Vagina (tissue), 2 donors: ENCODE data around the gene GALR2. TPM values are rescaled to one million over a fixed set of nuclear protein-coding genes. Genes with fewer than 3 reads are reported as not detected.

Experiments
- DNase-seq, 2 donors: peaks; one replicate each; pipeline ENCODE4 v3.0.0-alpha.2; 2017; ENCODE audit errors: extremely low spot score in 2 of 2
- H3K27ac ChIP-seq: fragments of 200-600 bp; sonication (generic); one replicate; pipeline ENCODE4 v1.5.1; 2019
- H3K27me3 ChIP-seq: fragments of 200-600 bp; sonication (generic); one replicate; pipeline ENCODE4 v1.5.1; 2019
- H3K36me3 ChIP-seq, 2 donors: fragments of 200-600 bp; sonication (generic); one replicate each; pipeline ENCODE4 v1.5.1; 2017 to 2019
- H3K4me1 ChIP-seq: fragments of 200-600 bp; sonication (generic); one replicate; pipeline ENCODE4 v1.5.1; 2019
- H3K4me3 ChIP-seq, 2 donors: fragments of 200-600 bp; sonication (generic); 1 replicate in 1 of 2; 2 replicates in 1 of 2; pipeline ENCODE4 v1.5.1; 2016 to 2019
- H3K9me3 ChIP-seq: fragments of 200-600 bp; sonication (generic); one replicate; pipeline ENCODE4 v1.5.1; 2019
- CTCF ChIP-seq, 3 experiments: fragments of 450-650 bp in 2 of 3; fragments of 200-600 bp in 1 of 3; sonication (generic) in 1 of 3; IDR thresholded peaks; one replicate each; pipeline ENCODE4 v1.5.1; 2017 to 2019; ENCODE audit warnings: antibody characterized with exemption in 3 of 3, mild to moderate bottlenecking in 2 of 3, moderate library complexity in 2 of 3
- POLR2A ChIP-seq, 2 donors: fragments of 450-650 bp; IDR thresholded peaks; one replicate each; pipeline ENCODE4 v1.6.1; 2017; ENCODE audit warnings: antibody characterized with exemption in 2 of 2, mild to moderate bottlenecking in 2 of 2, moderate library complexity in 2 of 2
- POLR2AphosphoS5 ChIP-seq, 2 donors: sonication (generic); formaldehyde crosslinking; IDR thresholded peaks; one replicate each; pipeline ENCODE4 v1.9.0; 2017; ENCODE audit warnings: antibody characterized with exemption in 2 of 2, mild to moderate bottlenecking in 2 of 2, low read depth in 1 of 2; ENCODE audit not compliant: insufficient read depth in 1 of 2
- intact Hi-C: fragments of 100-400 bp; cut with DNase I; formaldehyde crosslinking; loops from one replicate; pipeline ENCODE4 v1.15.1; 2023
- total RNA-seq: library from RNA; depleted of rRNA; stranded (reverse); fragments of >200 nt; gene quantifications from one replicate; pipeline ENCODE4 v1.2.3, GENCODE V29; 2016

Gene GALR2
- total RNA-seq, 1 donor from 2014 or later = not detected

- Histone ChIP-seq H3K27ac (no peak overlapping the region), H3K4me3 (no peak overlapping the region), H3K9me3 (no peaks in the 10 kb centered on the region), H3K36me3 (peaks cover 0 to 83% of the 10 kb centered on the region in 2 donors), H3K4me1 (no peaks in the 10 kb centered on the region), H3K27me3 (no peaks in the 10 kb centered on the region)
- DNase-seq = peak in 1 of 2 donors; percentile 85
- no peak for TF ChIP-seq POLR2AphosphoS5 (IDR thresholded peaks at IDR 0.05; ENCODE audit: insufficient read depth in 1 of 2, low read depth in 1 of 2)
- intact Hi-C loops = no loop called here
Measured at GRCh38 chr17:76088041-76088867, 13.7 kb downstream of the GALR2 start.

GRCh38 chr17:76088868-76089576 lies 14.4 kb downstream of the GALR2 start:
- intact Hi-C loops = no loop called here
- no peak overlapping the region for H3K27ac ChIP-seq
- H3K4me1 ChIP-seq = no peaks in the 10 kb centered on the region
- H3K4me3 ChIP-seq = no peak overlapping the region
- no peaks in the 10 kb centered on the region for H3K9me3 ChIP-seq
- H3K27me3 ChIP-seq = no peaks in the 10 kb centered on the region
- no peak for TF ChIP-seq POLR2A (IDR thresholded peaks at IDR 0.05)
- TF ChIP-seq POLR2AphosphoS5 (IDR thresholded peaks at IDR 0.05; ENCODE audit: insufficient read depth in 1 of 2, low read depth in 1 of 2) = no peak
- no peak for TF ChIP-seq CTCF (IDR thresholded peaks at IDR 0.05)
- DNase-seq = no peak
- H3K36me3 ChIP-seq = peaks cover under 1 to 84% of the 10 kb centered on the region in 2 donors

GRCh38 chr17:76089680-76090516 lies 15.3 kb downstream of the GALR2 start:
- Histone ChIP-seq H3K36me3 (peaks cover 4 to 82% of the 10 kb centered on the region in 2 donors), H3K4me3 (no peak overlapping the region), H3K27ac (no peak overlapping the region), H3K4me1 (no peaks in the 10 kb centered on the region), H3K9me3 (no peaks in the 10 kb centered on the region), H3K27me3 (no peaks in the 10 kb centered on the region)
- intact Hi-C loops = no loop called here
- TF ChIP-seq POLR2AphosphoS5 (IDR thresholded peaks at IDR 0.05; ENCODE audit: insufficient read depth in 1 of 2, low read depth in 1 of 2) (no peak), CTCF (IDR thresholded peaks at IDR 0.05) (no peak), POLR2A (IDR thresholded peaks at IDR 0.05) (no peak)
- DNase-seq = no peak

GRCh38 chr17:76090517-76091129 lies 16.0 kb downstream of the GALR2 start:
- Histone ChIP-seq H3K4me1 (no peaks in the 10 kb centered on the region), H3K4me3 (no peak overlapping the region), H3K27ac (no peak overlapping the region), H3K36me3 (peaks cover 4 to 82% of the 10 kb centered on the region in 2 donors), H3K27me3 (no peaks in the 10 kb centered on the region), H3K9me3 (no peaks in the 10 kb centered on the region)
- no peak for DNase-seq
- TF ChIP-seq POLR2AphosphoS5 (IDR thresholded peaks at IDR 0.05; ENCODE audit: insufficient read depth in 1 of 2, low read depth in 1 of 2) = no peak
- TF ChIP-seq POLR2A (IDR thresholded peaks at IDR 0.05) = no peak
- no peak for TF ChIP-seq CTCF (IDR thresholded peaks at IDR 0.05)
- intact Hi-C loops = no loop called here
